NCI-H446 treated with DMSO at 0.1 percent for 48 hours (cell line): Measurements from ENCODE around the gene SRSF5.
"Not testable (repeated sequence)": the region's sequence is repeated elsewhere in the genome, so short reads cannot be mapped to it uniquely, and the experiment has no call there.

Experiments used
- DNase-seq: peaks from one replicate; lab custom pipeline; 2025; lab: John Stamatoyannopoulos, UW

The SRSF5 gene

DNA sequence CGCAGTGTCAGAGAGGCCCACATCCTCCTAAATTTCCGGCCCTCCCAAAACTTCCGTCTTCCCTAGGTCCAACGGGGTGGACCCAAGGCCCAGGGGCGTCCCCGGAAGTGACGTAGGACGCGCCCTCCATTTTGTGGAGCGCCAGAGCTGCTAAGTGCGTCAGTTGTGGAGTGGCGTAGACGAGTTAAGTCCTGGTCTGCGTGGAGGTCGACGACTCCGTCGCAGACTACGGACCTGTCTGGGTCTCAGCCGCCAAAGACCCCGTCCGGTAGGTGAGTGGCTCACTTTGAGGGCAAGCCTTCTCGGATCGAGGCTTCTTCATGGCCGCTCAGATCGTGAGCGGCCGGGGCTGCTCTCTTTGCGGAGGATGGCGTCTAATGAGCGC, at the start of gene SRSF5:
SRSF5 (plus strand) TSS at position 159 of the 385 bp plus-strand sequence. CDS start 1,015 bp downstream, outside the sequence.
- peak; percentile 96 for DNase-seq

DNA sequence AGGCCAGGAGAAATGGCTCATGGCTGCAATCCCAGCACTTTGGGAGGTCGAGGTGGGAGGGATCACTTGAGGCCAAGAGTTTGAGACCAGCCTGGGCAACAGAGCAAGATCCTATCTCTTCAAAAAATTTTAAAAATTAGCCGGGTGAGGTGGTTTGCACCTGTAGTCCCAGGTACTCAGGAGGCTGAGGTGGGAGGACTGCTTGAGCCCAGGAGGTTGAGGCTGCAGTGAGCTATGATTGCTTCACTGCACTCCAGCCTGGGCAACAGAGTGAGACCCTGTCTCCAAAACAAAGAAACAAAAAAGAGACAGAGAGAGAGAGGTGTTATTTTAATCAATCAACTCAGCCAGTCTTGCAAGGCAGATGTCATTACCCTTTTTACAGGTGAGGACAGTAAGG, 48.3 kb upstream of the SRSF5 start:
- not testable (repeated sequence) for DNase-seq

DNA sequence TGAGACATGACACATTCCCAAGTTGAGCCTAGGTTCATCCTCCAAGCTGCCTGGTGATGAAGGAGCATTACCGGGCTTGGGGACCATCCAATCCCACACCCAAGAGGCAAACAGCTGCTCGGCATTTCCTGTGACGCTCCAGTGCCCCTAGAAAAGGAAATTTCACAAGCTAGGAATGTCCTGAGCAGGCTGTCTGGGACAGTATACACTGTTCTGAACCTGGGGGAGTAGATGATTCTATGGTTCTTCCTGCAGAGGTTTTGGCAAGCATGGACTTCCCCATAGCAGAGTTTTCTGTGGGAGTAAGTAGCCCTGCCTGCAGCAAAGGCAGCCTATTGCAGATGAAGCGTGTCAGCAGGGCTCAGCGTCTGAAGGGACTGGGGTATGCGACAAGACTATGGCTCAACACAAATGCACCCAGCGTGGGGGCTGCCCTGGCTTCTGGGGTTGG, 47.4 kb upstream of the SRSF5 start:
- no peak for DNase-seq

DNA sequence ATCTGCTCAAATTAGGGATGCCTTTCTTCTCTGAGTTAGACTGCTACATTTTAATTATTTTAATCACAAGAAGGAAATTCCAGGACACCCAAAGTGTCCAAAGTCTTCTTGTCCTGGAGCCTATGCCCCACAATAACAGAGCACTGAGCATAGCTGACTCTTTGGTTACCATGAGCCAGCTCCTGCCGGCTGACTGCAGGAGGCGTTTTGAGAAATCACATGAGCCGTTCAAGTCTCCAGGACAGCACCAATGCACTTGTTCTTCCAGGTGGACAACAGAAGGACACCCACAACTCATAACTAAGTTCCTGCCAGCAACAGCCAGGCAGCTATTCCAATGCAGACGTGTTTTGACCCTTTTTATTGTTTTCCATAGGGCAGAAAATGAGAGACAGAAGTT, 46.0 kb upstream of the SRSF5 start:
- DNase-seq: no peak

DNA sequence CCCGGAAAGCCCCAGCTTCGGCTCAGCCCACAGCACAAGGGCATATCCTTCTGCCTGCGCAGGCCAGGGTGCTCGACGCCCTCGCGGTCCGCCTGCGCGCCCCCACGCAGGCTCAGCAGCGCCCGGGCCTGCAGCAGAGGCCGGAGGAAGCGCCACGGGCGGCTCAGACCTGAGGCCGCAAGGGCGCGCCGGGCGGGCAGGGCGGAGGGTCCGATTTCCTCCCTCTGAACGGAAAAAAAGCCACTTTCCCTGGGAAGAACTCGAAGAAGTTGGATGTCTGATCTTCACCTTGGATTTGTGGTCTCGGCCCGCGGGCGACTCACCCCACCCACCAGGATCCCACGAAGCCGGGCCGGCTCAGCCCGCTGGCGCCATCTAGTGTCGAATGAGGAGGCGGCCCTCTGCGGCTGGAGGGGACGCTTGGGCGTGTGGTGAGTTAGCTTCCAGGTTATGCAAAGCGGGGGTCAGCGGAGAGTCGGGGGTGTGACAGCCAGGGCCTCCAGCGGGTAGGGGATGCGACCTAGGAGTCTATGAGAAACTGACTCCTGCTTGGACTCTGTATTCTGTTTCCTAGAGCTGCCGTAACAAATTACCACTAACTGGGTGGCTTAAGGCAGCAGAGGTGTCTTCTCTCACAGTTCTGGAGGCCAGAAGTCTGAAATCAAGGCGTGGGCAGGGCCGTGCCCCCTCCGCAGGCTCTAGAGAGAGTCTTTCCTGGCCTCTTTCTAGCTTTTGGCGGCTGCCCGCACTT, 40.0 kb upstream of the SRSF5 start:
- DNase-seq: peak; percentile 17

DNA sequence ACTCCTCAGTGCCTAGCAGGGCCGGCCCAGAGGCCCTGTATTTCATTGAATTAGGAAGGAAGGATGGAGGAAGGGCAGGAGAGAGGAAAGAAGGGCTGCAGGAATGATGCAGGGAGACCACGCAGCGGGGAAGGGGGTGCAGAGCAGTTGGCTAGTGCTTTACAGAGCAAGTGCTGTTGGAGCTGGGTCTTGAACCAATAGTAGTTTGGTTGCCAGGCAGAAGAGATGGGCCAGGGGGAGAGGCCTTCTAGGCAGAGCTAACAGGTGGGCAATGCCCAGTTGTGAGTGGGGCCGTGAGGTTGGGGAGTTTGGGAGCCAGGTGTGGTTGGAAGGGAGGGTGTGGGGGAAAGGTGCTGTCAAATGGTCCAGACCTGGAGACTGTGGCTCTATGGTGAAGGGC, 39.1 kb upstream of the SRSF5 start:
- no peak for DNase-seq

DNA sequence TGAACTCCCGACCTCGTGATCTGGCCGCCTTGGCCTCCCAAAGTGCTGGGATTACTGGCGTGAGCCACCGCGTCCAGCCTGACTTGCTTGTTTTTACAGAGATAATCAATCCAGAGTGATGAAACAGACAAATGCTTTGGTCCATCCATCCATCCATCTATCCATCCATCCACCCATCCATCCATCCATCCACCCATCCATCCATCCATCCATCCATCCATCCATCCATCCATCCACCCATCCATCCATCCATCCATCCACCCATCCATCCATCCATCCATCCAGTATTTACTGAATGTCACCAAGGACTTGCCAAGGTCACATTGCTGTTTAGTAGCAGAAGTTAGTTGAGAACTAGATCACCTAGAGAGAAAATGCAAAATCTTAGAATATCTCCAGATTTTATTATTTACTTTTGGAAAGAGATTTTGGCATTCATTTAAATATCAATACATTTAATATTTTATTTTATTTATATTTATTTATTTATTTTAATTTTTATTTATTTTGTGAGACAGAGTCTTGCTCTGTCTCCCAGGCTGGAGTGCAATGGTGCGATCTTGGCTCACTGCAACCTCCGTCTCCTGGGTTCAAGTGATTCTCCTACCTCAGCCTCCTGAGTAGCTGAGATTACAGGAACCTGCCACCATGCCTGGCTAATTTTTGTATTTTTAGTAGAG, 34.9 kb upstream of the SRSF5 start:
- DNase-seq: not testable (repeated sequence)

DNA sequence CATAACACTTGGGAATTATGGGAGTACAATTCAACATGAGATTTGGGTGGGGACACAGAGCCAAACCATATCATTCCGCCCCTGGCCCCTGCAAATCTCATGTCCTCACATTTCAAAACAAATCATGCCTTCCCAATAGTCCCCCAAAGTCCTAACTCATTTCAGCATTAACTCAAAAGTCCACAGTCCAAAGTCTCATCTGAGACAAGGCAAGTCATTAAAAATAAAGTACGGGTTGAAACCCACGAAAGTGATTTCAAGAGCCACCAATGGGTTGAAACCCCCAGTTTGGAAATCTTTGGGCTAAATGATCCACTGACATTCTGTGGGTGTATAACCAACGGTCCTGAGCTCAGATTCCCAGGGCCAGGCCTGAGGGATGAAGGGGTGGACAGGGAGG, 30.5 kb upstream of the SRSF5 start:
- not testable (repeated sequence) for DNase-seq

DNA sequence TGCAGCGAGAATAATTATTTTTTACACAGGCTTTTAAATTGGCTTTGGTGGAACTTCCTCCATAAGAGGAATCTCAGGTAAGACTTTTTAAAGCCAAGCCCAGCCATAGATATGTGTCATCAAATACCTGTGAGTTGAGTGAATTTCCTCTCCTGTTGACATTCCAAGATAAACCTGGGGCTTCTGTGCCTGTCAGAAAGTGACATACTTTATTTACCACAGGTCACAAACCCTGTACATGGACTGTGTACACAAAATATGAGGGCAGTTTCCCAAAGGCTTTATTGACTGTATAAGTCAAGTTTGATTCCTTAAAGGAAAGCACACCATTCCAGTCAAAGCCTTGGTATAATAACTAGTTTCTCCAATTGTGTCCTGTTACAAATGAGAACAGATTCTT, 25.9 kb upstream of the SRSF5 start:
- no peak for DNase-seq

DNA sequence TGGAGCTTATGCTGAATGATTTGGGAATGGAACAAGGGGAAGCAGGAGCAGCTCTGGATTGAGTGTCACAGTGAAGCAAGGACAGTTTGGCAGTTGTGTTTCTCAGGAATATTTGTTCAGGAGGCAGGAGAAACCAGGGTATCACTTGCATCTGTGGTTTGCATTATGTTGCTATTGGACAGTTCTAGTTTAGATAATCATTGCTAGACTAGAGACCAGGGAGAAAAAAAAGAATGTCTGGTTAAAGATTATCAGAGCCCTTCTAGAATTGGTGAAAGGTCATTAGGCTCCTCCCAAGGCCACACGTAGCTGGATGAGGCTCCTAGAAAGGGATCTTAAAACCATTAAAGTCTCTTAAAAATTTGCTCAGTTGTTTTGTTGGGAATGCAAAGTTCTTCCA, 17.0 kb upstream of the SRSF5 start:
- no peak for DNase-seq

DNA sequence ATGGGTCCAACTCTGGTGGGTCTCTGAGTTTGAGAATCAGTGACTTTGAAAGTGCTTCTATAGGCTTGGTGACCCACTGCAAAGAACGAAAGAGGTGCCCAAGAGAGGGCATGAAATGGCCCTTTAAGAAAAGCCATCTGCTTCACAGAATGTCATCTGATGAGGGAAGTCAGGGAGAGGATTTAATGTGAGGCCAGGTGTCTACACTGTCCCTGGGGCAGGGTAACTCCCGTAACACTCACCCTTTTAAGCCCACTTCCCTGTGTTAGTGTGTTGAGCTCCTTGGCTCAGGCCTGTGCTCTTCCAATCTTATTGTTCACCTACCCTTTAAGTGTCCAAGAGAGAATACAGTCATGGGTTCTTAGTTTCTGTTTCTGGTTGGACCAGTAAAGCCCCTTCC, 16.4 kb upstream of the SRSF5 start:
- no peak for DNase-seq

DNA sequence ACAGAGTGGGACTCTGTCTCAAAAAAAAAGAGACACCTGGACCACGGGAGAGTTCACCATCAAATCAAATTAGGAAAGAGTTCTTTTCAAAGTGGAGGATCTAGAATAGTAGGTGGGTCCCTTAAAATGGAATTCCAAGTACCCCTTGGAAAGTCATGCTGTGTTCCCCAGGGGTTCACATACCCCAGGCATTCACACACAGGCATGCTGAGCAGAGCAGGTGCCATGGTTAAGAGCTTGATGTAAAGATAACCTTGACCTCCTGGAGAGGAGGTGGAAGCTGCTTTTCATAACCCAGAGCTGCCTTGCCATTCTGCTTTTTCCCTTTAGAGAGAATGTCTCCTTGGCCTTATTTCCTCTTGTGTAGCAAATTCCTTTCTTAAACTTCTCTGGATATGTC, 14.2 kb upstream of the SRSF5 start:
- DNase-seq: no peak

DNA sequence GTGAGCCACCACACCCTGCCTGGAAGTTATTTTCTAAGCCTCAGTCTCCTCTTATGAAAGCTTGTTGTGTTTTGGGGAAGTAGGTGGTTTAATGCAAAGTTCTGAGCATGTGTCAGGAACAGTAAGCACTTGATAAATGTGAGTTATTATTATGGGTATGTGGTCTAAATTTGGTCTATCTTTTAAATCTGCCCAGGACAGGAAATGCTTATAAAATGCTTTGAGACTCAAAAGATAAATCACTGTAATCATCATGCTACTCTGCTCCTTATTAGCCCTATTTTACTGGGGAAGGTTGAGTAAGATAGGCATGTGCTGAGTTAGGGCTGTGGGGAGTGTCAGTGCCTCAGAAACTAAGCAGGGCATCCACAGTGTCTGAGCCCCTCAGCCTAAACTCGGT, 13.1 kb upstream of the SRSF5 start:
- no peak for DNase-seq

DNA sequence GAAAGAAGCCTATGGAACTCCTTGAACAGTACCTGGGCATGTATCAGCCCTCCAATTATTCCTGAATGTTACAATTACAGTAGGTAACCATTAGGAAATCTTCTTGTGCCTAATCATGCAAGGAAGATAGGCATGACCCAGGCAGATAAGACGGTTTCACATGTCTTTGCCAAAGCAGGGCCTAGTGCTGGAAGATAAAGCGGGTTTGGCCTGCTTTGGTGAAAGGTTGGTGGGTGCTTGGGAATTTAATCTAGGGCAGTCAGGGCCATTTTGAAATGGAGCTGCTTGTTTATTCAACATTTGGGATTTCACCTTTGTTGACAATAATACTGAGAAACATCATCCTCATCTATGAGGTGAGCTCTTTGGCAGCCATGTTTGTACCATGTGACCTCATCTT, 12.5 kb upstream of the SRSF5 start:
- DNase-seq: no peak

DNA sequence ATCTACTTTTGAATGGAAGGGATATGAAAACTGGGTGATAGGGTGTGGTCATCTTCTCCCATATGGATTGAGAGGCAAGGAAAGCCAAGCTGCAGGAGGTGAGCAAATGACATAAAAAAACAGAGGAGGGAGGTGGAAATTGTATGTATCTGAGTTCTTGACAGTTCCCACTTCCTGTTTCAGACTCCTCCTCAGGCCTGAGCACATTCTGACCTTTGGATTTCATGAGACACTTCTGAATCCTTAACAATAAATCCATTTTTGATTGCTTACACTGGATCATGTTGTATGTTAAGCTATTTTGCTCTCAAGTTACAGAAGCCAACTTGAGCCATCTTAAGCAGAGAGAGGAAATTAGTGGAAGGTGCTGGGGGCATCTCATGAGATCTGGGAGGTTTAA, 11.6 kb upstream of the SRSF5 start:
- no peak for DNase-seq

DNA sequence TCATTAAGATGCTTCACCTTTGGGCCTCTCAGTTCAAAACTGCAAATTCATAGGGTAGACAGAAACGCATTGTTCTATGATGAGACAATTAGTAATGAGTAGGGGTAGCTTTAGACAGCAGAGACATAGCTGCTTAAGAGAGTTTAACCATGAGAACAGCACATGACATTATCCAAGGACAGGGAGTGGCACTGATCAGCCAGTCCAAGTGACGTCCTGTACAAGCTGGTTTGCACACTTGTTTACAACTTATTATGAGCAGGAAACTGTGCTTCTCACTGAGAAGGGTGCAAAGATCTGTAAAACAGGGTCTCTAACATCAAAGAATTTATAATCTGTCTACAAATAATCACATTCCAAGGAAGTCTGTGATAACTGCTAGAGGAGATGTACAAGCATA, 11.2 kb upstream of the SRSF5 start:
- DNase-seq: no peak

DNA sequence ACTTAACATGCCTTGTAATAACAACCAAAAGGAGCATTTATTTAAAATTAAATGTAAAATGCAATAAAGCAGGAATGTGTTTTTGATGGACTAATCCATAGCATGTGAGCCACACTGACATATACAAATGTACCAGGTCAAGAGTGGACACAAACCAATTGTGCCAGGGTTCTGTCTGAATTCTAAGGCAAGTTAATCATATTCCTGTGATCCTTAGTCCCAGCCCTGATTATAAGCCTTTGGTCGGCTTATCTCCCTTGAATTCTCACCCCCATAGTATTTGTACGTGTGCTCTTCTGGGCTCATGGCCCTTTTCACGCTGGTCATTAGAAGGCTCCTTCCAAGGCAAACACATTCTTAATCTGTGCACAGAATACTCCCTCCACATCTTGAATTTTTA, 10.6 kb upstream of the SRSF5 start:
- no peak for DNase-seq

DNA sequence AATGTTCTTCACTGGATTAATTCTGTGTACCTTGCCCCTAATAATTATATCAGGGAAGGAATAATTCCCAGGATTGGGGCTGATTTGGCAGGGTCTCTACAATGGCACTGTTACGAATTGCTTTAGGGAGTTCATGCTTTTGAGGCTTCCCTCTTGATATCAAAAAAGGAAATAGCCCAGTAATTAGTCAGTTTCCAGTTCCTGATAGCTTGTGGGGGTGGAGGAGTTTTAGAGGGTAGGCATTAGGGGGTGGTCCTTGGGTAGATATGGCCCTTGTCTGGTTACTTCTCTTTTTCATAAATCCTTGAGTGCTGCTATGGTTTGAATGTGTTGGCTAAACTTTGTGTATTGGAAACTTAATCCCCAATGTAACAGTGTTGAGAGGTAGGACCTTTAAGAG, 6.1 kb upstream of the SRSF5 start:
- no peak for DNase-seq

DNA sequence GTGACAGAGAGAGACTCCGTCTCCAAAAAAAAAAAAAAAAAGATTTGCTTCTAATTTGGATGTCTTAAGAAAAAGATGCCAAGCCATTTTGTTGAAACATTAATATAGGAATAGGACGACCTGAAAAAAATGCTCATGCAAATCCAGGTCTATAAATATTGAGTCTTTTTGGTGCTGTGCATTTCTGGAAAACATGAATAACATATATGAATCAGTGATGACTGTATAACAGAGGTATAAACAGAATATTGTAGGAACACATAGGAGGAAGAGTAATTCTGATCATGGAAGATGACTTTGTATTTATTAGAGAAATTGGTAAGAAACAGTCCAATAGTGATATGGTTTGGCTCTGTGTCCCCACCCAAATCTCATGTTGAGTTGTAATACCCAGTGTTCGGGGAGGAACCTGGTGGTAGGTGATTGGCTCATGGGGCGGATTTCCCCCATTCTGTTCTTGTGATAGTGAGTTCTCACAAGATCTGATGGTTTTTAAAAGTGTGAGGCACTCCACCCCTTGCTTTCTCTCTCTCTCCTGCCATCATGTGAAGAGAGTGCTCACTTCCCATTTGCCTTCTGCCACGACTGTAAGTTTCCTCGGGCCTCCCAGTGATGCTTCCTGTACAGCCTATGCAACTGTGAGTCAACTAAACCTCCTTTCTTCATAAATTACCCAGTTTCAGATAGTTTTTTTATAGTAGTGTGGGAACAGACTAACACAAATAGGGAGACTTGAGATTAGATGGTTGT, 3.0 kb upstream of the SRSF5 start:
- DNase-seq: no peak

DNA sequence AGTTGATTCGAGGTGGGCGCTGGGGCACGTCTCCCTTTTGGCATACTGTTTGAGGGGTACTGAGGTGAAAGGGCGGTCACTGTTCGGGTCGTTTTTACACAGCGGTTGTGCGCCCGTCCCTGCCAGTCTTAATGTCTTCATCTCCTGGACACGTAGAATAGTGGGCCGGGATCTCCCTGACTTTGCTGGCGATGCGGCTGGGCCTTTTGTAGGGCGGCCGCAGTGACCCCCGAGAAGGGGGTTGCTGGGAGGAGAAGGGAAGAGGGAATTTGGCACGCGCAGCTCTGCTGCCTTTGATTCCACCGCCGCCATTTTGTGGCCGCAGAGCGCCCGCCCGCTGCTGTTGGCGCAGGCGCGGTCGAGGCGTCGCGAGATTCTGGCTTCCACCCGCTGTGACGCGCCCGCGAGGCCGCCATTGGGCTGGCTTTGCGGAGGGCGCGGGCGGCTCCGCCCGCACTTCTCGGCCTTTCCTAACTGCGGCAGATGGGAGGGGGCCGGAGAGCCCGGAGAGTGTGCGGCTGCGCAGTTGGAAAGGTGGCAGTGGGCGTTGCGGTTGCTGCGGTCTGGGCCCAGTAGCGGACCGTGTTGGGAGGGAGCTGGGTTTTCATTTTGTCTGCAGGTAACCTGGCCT, 542 bp downstream of the SRSF5 start:
- peak; percentile 84 for DNase-seq

DNA sequence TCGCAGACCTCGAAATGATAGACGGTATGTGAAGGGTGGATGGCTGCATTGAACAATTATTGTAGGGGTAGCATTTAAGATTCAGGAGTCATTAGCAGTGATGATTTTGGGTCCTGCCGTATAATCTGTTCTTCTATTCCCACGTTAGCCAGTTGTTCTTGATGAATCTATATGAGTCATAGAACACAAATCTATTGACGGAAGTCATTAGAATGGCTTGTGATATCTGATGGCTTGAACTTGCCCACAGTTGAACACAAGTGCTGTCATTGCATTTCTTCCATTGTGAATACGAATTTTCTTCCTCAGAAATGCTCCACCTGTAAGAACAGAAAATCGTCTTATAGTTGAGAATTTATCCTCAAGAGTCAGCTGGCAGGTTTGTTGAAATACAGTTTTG, 1.9 kb downstream of the SRSF5 start:
- DNase-seq: no peak

DNA sequence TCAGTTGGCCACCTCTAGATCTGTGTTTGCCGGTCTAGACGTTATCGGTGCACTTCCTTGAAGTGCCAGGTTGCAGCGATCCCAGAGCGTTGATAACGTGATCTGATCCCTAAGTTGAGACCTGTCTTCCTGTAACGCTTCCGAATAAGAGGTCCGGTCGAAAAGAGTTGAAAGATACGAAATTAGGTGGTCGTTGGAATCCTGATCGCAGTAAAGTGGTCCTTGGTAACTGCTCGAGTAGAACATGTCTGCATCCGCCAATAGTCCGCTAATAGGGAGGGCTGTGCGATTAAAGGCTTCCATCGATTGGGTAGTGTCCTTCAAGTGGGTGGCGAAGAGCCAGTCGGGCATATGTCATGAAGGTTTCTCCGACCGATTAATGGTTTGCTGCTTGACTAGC, 2.7 kb downstream of the SRSF5 start:
- no peak for DNase-seq

DNA sequence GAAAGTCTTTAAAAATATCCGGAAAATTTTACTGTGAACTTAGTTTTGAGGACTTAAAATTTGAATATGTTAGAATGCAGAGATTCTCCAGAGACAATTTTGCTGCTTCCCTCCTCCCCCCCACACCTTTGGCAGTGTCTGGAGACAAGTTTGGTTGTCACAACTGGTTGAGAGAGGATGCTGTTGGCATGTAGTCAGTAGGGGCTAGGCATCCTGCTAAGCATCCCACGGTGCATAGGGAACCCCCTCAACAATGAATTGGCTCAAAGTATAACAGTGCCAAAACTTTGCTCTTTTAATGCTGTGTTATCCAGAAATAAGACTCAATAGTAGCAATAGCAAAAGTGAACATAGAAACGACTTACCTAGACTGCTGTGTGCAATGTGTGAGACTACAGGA, 3.6 kb downstream of the SRSF5 start:
- DNase-seq: no peak
